Subcutaneous adipose tissue (tissue), 4 donors: Measurements from ENCODE around the gene FRYL. TPM values are rescaled to one million over a fixed set of nuclear protein-coding genes. Genes with fewer than 3 reads are reported as not detected.

Experiments
- CTCF ChIP-seq: fragments of 450-650 bp; IDR thresholded peaks from one replicate; pipeline ENCODE4 v1.5.1; 2016; ENCODE audit warnings: low read depth, mild to moderate bottlenecking, control low read depth, antibody characterized with exemption, moderate library complexity
- total RNA-seq, 4 donors: library from RNA; depleted of rRNA; stranded (reverse); fragments of >200 nt; gene quantifications; one replicate each; pipeline ENCODE4 v1.1.0, GENCODE V29; 2016

Gene FRYL
- total RNA-seq, 4 donors from 2014 or later = 69.1 to 140 (median 90.0) TPM

- TF ChIP-seq CTCF = no peak
These were observed 288.4 kb downstream of the FRYL start for GRCh38 chr4:48491514-48492176.

GRCh38 chr4:48490680-48491513 lies 289.2 kb downstream of the FRYL start:
- no peak for TF ChIP-seq CTCF

GRCh38 chr4:48490012-48490679 lies 289.9 kb downstream of the FRYL start, which contains the start of gene ZAR1:
Gene ZAR1, plus strand, starts transcription at chr4:48490252. Its CDS starts 40 bp downstream, at chr4:48490292.
- TF ChIP-seq CTCF = no peak

GRCh38 chr4:48489683-48490011 lies 290.4 kb downstream of the FRYL start:
- TF ChIP-seq CTCF = no peak

GRCh38 chr4:48484494-48485168 lies 295.4 kb downstream of the FRYL start:
- TF ChIP-seq CTCF = no peak

GRCh38 chr4:48483777-48484493 lies 296.1 kb downstream of the FRYL start:
- no peak for TF ChIP-seq CTCF
